GM23338 (cell line): ENCODE data around the gene RPP25.

ENCODE experiments used
- CREB1 ChIP-seq: fragments of 250-450 bp; sonication (Bioruptor Pico); IDR thresholded peaks from 2 replicates; pipeline ENCODE4 v1.5.0; 2020; ENCODE audit warnings: low read depth, mild to moderate bottlenecking, moderate library complexity
- EZH2 ChIP-seq: fragments of 200-600 bp; sonication (generic); IDR thresholded peaks from one replicate; pipeline ENCODE4 v1.8.0; 2017; ENCODE audit warnings: antibody characterized with exemption, mild to moderate bottlenecking, low read depth; ENCODE audit not compliant: unreplicated experiment
- EZH2phosphoT487 ChIP-seq: fragments of 200-600 bp; sonication (generic); IDR thresholded peaks from one replicate; pipeline ENCODE4 v1.8.1; 2018; ENCODE audit warnings: antibody characterized with exemption; ENCODE audit not compliant: unreplicated experiment
- JUNB ChIP-seq: IDR thresholded peaks from one replicate; pipeline ENCODE4 v1.6.1; 2016; ENCODE audit warnings: antibody characterized with exemption; ENCODE audit not compliant: unreplicated experiment
- NANOG ChIP-seq: IDR thresholded peaks from 2 replicates; pipeline ENCODE4 v1.6.1; 2016; ENCODE audit warnings: antibody characterized with exemption, borderline replicate concordance
- POLR2AphosphoS5 ChIP-seq: IDR thresholded peaks from 2 replicates; pipeline ENCODE4 v1.6.1; 2016; ENCODE audit warnings: antibody characterized with exemption, low read depth
- STAT1 ChIP-seq: IDR thresholded peaks from one replicate; pipeline ENCODE4 v1.6.1; 2016; ENCODE audit warnings: antibody characterized with exemption; ENCODE audit not compliant: unreplicated experiment
- ZNF114 ChIP-seq: fragments of 250-450 bp; sonication (Bioruptor Pico); IDR thresholded peaks from 2 replicates; pipeline ENCODE4 v1.5.0; 2020; ENCODE audit warnings: mild to moderate bottlenecking, moderate library complexity
- ZNF331 ChIP-seq: fragments of 250-450 bp; sonication (Bioruptor Pico); IDR thresholded peaks from 2 replicates; pipeline ENCODE4 v1.5.0; 2020; ENCODE audit warnings: low read depth, mild to moderate bottlenecking, moderate library complexity
- TF ChIP-seq, protein P1 (sequence below), 2 experiments: fragments of 200-600 bp in 1 of 2; sonication (generic) in 1 of 2; conservative IDR thresholded peaks; 2 replicates each; pipeline versions ENCODE4 v1.5.1 to v1.6.1; 2016 to 2017; ENCODE audit warnings: antibody characterized with exemption in 2 of 2, low read depth in 2 of 2, mild to moderate bottlenecking in 2 of 2, moderate library complexity in 1 of 2
- TF ChIP-seq, protein P2 (sequence below): IDR thresholded peaks from one replicate; pipeline ENCODE4 v1.6.1; 2018; ENCODE audit warnings: antibody characterized with exemption; ENCODE audit not compliant: unreplicated experiment
- TF ChIP-seq, protein P3 (sequence below): IDR thresholded peaks from 2 replicates; pipeline ENCODE4 v1.6.1; 2016; ENCODE audit warnings: antibody characterized with exemption

DNA sequence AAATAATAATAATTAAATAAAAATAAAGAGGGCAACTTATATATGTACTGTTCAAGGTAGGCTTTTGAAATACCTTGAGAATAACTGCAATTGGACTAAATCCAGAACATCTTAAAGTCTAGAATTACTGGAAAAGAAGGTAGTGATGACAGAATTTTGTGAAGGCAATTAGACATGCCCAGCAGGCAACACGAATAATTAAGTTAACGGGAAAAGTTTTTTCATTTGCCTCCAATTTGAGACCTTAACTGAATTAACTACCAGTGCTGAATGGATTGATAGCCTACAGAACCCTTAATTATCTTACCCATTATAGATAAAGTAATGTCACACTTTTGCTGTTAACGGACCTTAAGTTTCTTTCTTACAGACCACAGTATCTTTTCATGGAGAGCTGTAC is 32.0 kb downstream of the RPP25 start:
- TF ChIP-seq, protein P1, sequence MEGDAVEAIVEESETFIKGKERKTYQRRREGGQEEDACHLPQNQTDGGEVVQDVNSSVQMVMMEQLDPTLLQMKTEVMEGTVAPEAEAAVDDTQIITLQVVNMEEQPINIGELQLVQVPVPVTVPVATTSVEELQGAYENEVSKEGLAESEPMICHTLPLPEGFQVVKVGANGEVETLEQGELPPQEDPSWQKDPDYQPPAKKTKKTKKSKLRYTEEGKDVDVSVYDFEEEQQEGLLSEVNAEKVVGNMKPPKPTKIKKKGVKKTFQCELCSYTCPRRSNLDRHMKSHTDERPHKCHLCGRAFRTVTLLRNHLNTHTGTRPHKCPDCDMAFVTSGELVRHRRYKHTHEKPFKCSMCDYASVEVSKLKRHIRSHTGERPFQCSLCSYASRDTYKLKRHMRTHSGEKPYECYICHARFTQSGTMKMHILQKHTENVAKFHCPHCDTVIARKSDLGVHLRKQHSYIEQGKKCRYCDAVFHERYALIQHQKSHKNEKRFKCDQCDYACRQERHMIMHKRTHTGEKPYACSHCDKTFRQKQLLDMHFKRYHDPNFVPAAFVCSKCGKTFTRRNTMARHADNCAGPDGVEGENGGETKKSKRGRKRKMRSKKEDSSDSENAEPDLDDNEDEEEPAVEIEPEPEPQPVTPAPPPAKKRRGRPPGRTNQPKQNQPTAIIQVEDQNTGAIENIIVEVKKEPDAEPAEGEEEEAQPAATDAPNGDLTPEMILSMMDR (conservative IDR thresholded peaks at IDR 0.05; ENCODE audit: low read depth in 2 of 2) = no peak
- TF ChIP-seq EZH2 (no peak), POLR2AphosphoS5 (no peak), CREB1 (CRISPR knock-in tag) (no peak), JUNB (no peak), NANOG (no peak), EZH2phosphoT487 (no peak), STAT1 (no peak), ZNF114 (CRISPR knock-in tag) (no peak), ZNF331 (no peak)
- TF ChIP-seq, protein P2, sequence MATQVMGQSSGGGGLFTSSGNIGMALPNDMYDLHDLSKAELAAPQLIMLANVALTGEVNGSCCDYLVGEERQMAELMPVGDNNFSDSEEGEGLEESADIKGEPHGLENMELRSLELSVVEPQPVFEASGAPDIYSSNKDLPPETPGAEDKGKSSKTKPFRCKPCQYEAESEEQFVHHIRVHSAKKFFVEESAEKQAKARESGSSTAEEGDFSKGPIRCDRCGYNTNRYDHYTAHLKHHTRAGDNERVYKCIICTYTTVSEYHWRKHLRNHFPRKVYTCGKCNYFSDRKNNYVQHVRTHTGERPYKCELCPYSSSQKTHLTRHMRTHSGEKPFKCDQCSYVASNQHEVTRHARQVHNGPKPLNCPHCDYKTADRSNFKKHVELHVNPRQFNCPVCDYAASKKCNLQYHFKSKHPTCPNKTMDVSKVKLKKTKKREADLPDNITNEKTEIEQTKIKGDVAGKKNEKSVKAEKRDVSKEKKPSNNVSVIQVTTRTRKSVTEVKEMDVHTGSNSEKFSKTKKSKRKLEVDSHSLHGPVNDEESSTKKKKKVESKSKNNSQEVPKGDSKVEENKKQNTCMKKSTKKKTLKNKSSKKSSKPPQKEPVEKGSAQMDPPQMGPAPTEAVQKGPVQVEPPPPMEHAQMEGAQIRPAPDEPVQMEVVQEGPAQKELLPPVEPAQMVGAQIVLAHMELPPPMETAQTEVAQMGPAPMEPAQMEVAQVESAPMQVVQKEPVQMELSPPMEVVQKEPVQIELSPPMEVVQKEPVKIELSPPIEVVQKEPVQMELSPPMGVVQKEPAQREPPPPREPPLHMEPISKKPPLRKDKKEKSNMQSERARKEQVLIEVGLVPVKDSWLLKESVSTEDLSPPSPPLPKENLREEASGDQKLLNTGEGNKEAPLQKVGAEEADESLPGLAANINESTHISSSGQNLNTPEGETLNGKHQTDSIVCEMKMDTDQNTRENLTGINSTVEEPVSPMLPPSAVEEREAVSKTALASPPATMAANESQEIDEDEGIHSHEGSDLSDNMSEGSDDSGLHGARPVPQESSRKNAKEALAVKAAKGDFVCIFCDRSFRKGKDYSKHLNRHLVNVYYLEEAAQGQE = no peak
- TF ChIP-seq, protein P3, sequence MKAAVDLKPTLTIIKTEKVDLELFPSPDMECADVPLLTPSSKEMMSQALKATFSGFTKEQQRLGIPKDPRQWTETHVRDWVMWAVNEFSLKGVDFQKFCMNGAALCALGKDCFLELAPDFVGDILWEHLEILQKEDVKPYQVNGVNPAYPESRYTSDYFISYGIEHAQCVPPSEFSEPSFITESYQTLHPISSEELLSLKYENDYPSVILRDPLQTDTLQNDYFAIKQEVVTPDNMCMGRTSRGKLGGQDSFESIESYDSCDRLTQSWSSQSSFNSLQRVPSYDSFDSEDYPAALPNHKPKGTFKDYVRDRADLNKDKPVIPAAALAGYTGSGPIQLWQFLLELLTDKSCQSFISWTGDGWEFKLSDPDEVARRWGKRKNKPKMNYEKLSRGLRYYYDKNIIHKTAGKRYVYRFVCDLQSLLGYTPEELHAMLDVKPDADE = no peak
